Hypothalamus (tissue), 51 donors: ENCODE data around the gene SUCLA2.
"Not testable (repeated sequence)": the region's sequence is repeated elsewhere in the genome, so short reads cannot be mapped to it uniquely, and the experiment has no call there.

Experiments
- DNase-seq, 51 donors: peaks; one replicate each; lab custom pipeline; 2025; lab: John Stamatoyannopoulos, UW

The SUCLA2 gene

DNA sequence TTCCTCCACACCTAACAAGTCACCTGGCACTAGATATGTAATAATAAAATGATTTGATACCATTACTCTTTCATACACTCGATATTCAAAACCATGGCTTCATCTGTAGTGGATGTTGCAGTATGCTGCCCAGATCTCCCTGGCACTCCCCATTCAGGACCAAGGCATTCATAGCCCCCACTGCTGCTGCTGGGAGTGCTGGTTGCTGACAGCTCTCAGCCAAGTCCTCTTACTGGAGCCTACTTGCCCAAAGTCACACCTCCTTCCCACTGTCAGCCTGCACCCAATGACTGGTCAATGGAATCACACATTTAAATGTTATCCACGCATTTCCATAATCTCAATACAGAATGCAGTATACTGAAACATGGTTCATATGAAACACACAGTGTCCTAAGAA is 3.7 kb downstream of the SUCLA2 start:
- no peak for DNase-seq

DNA sequence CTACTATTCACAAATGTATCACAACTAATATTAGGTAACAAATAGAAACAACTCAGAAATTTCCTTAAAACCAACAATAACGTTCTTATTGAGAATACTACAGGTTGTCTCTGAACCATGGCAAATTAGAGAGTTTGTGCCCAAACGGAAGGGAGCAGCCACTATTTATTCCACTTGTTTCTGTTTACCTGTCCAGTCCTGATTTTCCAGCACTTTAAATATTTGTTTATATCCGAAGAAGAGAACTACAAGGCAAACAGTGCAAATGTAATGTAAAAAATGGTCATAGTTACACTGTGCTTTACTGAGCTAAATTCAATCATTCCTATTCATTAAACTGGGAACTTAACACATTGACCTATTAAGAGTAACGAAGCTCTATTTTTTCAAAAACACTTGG is 9.2 kb downstream of the SUCLA2 start:
- no peak for DNase-seq

DNA sequence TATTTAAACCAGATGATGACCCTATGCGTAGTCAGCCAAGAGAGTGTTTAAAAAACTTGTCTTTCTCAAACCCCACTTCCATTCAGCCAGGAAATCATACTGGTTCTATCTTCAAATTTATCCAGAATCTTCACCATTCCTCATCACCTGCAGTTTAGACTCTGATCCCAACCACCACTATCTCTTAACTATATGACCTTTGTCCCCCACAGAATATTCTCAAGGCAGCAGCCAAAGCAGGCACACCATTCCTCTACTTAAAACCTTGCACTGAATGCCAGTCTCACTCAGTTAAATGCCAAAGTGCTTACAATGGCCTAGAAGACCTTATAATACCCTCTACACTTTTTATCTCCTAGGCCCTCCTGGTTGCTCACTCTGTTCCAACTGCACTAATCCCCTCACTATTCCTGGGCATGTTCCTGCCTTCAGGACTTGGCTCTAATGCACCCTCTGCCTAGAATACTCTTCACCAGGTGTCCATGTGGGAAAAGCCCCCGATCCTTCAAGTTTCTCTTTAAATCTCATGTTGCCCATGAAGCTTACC is 10.1 kb downstream of the SUCLA2 start:
- DNase-seq = no peak

DNA sequence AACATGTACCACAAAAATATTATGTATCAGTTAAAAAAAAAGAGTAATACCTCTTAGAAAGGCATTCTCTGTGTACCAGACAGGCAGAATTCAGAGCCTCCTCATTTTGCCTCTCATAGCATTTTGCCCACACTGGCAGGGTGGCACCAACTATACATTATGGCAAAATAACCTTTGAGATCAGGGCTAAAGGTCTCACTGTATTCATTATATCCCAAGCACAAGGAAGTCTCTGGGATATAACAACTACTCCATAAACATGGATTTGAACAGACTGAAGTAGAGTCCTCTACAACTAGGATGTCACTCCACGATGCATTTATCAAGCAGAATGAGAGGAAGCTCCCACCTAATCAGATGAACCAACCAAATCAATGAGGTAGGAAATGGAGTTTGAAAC is 10.6 kb downstream of the SUCLA2 start:
- DNase-seq = no peak

DNA sequence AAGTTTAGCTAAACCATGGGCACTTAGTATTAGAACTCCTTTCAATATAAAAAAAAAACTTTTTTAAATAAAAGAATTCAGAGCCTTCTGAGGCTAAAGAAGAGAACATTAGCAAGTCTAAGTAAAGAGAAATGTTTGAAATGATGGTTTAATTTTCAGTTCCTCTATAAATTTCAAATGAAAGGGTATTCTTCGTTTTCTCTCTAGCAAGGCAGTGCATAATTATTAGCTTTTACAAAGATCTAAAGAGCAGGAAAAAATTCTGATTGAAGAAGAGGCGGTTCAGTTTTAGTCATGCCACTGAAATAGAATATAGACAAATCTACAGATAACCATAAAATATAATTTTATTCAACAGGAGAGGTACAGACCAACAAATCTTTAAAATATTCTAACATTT is 18.0 kb downstream of the SUCLA2 start:
- DNase-seq = no peak

DNA sequence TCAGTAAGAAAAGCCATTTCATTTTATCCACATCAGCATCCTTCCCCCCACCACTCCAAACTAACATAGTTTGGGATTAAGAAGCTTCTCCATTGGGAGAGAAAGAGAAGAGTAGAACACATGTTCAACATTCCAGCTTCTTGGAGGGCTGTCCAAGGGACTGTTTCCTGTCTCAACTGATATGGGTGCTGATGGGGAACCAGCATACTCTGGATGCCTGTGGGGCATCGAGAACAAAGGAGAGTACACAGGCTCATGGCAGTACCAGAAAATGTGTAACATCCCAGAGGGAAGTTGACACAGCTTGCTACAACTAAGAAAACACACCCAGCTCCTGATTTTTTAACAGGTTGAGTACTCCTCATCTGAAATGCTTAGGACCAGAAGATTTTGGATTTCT is 24.7 kb downstream of the SUCLA2 start:
- no peak for DNase-seq

DNA sequence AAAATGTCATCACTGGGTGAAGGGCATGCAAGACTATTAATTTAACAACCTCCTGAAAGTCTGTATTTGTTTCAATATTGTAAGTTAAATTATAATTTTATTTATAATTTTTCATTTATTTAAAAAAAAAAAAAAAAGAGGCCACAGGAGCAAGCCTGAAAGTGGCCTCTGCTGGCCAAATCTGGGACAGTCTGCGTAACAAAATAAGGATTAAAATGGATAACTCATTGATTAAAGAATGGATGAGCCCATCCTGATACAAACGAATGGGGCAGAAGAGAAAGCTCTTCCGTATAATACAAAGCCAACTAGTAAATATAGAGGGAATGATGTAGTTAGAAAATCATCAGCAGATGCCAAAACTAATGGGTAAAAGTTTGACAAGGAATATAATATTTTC is 36.2 kb downstream of the SUCLA2 start:
- no peak for DNase-seq

DNA sequence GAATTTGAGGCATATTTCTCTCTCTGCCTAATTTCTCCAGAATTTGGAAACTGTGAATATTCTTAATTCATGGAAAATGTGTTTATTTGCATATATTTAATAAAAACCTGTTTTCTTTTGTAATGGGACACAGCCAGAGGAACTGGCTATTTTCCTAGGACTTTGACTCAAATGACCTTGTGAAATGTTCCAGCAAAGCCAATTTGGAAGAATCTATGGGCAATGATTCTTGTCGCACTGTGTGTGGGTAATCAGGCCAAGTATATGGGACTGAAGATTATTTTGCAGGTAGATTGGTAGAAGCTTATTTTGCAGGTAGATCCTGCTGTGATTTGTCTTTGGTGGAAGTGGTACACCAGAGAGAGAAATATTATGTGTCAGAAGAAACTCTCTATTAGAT is 38.8 kb downstream of the SUCLA2 start:
- DNase-seq = no peak

DNA sequence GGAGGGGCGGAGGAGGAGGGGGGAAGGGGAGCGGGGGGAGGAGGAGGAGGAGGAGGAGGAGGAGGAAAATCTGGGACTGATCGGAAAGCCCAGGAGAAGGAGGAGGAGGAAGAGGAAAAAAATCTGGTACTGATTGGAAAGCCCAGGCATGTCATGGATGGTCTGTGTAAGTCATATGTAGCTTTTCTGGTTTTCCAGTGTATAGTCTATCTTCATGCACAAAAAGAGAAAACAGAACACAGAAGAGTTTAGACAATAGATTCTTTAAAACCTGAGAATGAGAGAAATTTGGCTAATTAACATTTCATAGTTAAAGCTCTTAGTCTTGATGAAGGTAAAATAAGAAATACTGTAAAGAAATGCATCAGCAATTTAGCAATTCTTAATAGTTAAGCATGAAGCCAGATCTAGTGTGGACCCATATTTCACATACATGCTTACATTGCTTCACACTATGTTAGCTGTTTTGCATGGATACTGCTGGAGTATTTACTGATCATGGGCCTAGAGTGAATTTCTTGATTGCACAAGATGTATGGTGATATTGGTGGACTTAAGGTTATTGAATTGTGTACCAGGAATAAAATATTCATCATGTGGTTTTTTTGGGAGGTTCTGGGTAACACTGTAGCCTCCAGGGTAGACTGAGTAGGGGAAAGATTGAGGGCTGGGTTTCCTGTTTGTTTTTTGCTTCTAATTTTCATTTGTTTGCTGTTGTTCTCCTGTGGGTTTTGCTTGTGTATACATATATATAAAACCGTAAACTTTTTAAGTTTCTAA is 41.4 kb downstream of the SUCLA2 start:
- DNase-seq = no peak

DNA sequence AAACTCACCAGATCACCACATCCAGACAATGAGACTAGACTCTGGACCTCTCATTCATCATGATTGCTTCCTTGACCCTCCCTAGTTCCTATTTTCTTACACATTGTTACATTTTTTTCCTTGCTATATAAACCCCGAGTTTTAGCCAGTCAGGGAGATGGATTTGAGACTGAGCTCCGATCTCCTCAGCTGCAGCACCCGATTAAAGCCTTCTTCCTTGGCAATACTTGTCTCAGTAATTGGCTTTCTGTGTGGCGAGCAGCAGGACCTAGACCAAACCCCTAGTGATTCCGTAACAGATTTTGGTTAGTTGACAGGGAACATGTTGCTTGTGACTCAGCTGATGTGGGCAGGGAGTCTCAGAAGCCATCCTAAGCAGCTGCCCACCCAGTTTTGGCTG is 44.0 kb downstream of the SUCLA2 start:
- DNase-seq = no peak

DNA sequence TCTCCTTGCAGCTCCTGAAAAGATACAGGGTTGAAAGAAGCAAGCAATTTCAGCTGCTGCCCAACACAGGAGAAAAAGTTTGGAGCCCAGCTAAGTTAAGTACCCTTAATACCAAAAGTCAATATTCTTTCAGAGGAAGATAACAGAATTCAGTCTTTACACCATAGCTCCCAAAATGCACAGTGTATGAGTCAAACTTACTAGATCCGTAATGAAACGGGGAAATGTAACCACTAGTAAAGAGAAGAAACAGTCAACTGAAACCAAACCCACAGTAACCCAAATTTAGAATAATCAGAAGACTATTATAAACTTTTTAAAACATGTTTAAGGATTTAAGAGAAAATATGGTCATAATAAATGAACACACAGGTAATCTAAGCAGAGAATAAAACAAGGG is 45.2 kb downstream of the SUCLA2 start:
- no peak for DNase-seq

DNA sequence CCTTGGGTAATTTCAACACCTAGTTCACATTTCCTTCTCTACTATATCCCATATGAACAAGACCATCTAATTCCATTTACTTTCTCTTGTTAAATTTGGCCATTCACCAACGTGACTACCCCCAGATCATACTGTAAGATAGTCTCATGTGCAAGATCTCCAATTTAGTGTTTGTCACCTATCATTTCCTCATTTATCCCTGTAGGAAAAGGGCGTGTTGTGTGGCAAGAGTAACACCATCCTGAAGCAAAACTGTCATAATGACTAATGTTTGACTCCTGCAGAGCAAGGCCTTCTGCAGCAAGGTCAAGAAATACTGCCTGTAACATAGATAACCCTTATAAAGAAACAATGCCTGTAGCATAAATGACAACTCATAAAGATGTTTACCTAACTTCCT is 51.3 kb downstream of the SUCLA2 start:
- DNase-seq = no peak

DNA sequence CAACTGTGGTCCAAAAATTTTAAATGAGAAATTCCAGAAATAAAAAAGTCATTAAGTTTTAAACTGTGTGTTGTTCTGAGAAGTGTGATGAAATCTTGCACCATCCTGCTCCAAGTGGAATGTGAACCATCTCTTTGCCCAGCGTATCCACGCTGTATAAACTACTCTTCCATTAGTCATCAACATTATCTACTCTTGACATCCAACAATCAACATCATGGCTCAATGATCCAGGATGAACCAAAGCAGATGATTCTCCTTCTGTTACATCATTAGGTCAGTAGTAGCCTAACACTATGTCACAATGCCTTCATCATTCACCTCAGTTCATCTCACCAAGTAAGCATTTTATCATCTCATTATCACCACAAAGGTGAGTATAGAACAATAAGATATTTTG is 55.3 kb downstream of the SUCLA2 start:
- no peak for DNase-seq

DNA sequence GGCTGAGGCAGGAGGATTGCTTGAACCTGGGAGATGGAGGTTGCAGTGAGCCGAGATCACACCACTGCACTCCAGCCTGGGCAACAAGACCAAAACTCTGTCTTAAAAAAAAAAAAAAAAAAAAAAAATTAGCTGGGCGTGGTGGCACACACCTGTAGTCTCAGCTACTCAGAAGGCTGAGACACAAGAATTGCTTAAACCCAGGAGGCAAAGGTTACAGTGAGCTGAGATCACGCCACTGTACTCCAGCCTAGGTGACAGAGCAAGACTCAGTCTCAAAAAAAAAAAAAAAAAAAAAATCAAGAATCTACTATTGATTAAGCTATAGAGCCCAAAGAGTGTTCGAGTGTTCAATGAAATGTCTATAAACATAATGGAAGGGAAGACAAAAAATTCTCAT is 55.9 kb downstream of the SUCLA2 start:
- DNase-seq = not testable (repeated sequence)

DNA sequence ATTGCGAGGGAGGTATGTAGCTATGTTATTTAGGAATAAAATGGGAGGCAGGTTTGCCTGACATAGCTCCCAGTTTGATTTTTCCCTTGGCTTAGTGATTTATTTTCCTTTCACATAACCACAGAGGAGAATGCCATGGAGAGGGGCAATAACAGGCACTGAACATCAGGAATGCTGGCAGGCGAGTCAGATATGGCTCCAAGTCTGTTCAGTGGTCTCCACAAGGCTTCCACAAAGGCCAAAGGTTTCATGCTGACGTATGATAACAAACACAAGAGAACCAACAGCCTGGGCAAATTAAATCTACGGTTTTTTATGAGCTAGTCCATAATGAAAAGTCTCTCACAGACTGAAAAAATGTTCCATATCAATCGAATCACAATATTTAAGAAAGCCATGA is 66.7 kb downstream of the SUCLA2 start:
- no peak for DNase-seq

DNA sequence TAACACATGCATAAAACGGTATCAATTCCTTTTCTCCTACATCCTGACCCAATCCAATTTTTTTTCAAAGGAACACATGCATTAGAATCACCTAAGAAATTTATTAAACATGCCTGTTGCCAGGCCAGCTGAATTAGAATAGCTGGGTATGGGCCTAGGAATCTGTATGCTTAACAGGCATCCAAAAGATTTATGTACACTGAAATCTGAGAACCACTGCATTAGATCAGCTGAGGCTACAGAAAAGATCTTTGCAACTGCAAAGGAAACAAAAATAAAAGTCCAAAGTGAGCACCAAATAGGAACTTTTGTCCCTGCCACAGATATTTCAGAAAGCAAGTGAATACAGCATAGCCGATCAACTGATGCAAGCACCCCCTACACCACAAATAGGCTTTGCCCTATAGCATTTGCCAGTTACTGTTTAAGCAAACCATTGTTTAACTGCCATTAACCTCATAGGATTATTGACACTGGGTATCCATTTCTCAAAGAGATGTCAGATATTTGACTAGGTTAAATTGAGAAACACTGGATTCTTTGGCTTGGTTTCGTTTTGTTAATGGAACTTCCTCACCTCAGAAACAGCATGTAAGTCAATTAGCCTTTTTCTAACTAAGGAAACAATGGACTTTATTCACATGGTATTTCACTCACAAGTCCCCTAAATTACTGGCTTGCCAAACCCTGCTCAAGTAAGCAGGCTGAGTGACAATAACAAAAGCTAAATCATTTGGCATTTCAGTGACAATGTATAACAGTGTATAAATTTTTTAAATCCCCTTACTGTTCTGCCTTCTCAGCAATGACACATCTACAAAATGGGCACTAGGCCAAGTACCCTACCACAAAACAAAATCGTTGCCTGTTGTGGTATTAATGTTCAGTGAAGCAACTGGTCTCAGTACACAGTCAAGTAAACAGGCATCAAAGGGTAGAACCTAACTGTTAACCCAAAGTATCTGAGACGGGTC is 67.8 kb downstream of the SUCLA2 start:
- DNase-seq = no peak

DNA sequence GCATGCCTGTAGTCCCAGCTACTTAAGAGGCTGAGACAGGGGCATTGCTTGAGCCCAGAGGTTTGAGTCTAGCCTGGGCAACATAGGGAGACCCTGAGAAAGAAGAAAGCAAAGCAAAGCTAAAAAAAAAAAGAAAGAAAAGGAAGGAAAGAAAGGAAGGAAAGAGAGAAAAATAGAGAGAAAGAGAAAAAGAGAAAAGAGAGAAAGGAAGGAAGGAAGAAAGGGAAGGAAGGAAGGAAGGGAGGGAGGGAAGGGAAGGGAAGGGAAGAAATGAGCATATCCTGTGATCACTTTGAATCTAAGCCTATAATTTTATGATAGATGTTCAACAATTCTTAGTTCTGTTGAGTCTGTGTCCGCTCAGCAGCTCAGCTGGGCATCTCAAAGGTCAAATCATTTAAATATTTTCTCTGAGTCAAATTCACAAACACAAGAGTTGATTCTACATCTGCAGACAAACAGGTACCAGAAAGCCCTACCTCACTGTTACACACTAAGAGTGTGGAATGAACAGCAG is 70.4 kb downstream of the SUCLA2 start:
- no peak for DNase-seq

DNA sequence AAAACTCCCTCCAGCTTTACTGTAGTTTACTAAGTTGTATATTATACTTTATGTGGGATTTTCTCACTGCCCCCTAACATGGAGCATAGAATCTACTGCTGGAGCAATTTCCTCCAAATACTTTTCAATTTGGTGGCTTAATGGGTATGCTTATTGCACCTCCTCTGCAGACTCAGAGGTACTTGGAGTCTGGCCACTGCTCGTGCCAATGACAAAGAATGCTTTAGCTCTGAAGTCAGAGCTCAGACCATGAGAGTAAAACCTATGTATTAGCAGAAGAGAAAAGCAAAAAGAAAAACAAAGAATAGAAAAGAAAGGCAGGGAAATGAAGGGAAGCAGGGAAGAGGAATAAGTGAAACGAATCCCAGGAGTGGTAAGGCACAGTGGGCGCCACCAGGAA is 71.9 kb downstream of the SUCLA2 start:
- no peak for DNase-seq

DNA sequence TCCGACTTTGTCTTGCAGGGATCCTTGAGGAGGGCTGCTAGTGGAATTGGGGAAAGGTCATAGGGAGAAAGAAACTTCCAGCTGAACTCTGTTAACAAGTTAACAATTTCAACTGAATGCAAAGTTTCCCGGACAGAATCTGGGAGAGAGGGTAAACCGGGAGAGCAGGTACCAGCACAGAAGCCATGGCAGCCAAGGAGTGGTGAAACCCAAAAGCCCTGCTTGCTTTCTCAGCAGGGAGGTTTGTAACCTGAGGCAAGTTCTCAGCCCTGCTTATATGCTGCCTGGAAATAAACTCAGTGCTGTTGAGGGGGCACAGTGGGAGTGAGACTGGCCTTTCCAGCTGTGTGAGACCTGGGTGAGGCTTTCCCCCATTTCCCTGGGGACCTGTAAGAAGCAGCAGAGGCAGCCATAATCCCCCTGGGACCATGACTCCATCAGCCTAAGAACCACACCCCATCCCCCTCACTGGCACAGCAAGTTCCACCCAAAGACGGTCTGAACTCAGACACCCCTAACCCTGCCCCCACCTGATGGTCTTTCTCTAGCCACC is 84.0 kb downstream of the SUCLA2 start:
- DNase-seq = no peak

DNA sequence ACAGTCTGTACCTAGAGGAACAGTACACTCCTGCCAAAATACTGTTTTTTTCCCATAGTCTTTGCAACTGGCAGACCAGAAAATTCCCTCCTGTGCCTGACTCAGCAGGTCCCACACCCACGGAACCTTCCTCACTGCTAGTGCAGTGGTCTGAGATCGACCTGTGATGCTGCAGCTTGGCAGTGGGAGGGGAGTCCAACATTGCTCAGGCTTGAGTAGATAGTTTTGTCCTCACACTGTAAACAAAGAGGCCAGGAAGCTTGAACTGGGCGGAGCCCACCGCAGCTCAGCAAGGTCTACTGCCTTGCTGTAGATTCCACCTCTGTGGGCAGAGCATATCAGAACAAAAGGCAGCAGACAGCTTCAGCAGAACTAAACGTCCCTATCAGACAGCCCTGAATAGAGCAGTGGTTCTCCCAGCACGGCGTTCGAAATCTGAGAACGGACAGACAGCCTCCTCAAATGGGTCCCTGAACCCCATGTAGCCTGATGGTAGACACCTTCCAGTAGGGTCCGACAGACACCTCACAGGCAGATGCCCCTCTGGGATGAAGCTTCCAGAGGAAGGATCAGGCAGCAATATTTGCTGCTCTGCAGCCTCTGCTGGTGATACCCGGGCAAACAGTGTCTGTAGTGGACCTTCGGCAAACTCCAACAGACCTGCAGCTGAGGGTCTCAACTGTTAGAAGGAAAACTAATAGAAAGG is 92.7 kb downstream of the SUCLA2 start:
- no peak for DNase-seq

DNA sequence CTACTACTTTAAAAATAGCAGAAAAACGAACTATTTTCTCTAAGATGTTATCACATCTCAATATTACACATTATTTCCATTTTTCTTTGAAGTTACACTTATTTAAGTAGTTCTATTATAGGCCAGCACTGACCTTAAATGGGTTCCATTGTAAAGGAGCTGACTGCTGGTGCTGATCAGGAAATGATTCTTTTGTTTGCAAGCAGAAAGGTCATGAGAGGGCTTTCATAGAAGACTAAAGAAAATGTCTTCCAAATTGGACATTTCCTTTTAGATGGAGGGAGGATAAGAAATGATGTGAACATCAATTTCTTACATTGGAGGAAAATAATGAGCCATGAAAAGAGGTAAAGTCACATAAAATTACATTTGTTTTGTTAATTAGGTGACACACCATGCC is 96.2 kb downstream of the SUCLA2 start:
- no peak for DNase-seq
